ENCODE results near the gene ACSS2.

ACSS2 gene

GRCh38 chr20:34883809-34884208 lies 7.4 kb downstream of the ACSS2 start:
- no peak for DNase-seq (ENCODE audit: low read depth)
- H3K4me3 ChIP-seq (ENCODE audit: low read depth, low read length): no peak overlapping the region
- TF ChIP-seq CTCF (conservative IDR thresholded peaks at IDR 0.05; ENCODE audit: low read depth, low read length): no peak

GRCh38 chr20:34884260-34884659 lies 7.8 kb downstream of the ACSS2 start:
- no peak for DNase-seq (ENCODE audit: low read depth)
- no peak overlapping the region for H3K4me3 ChIP-seq (ENCODE audit: low read depth, low read length)
- no peak for TF ChIP-seq CTCF (conservative IDR thresholded peaks at IDR 0.05; ENCODE audit: low read depth, low read length)

- no peak for DNase-seq (ENCODE audit: low read depth)
- TF ChIP-seq CTCF (conservative IDR thresholded peaks at IDR 0.05; ENCODE audit: low read depth, low read length): no peak
- H3K4me3 ChIP-seq (ENCODE audit: low read depth, low read length): no peak overlapping the region
These were observed 9.7 kb downstream of the ACSS2 start for GRCh38 chr20:34886122-34886521.

- DNase-seq (ENCODE audit: low read depth): no peak
- no peak for TF ChIP-seq CTCF (conservative IDR thresholded peaks at IDR 0.05; ENCODE audit: low read depth, low read length)
These were observed 10.6 kb downstream of the ACSS2 start for GRCh38 chr20:34887023-34887422.

GRCh38 chr20:34888468-34888867 lies 12.1 kb downstream of the ACSS2 start:
- no peak for TF ChIP-seq CTCF (conservative IDR thresholded peaks at IDR 0.05; ENCODE audit: low read depth, low read length)
- H3K4me3 ChIP-seq (ENCODE audit: low read depth, low read length): no peak overlapping the region
- DNase-seq (ENCODE audit: low read depth): no peak

More at GRCh38 chr20:34887023-34887422, 10.6 kb downstream of the ACSS2 start:
- no peak overlapping the region for H3K4me3 ChIP-seq (ENCODE audit: low read depth, low read length)

GRCh38 chr20:34891166-34892062 lies 15.0 kb downstream of the ACSS2 start:
- TF ChIP-seq CTCF (conservative IDR thresholded peaks at IDR 0.05; ENCODE audit: low read depth, low read length): no peak
- DNase-seq (ENCODE audit: low read depth): peak; percentile 74
- H3K4me3 ChIP-seq (ENCODE audit: low read depth, low read length): no peak overlapping the region

- TF ChIP-seq CTCF (conservative IDR thresholded peaks at IDR 0.05; ENCODE audit: low read depth, low read length): no peak
- DNase-seq (ENCODE audit: low read depth): no peak
- H3K4me3 ChIP-seq (ENCODE audit: low read depth, low read length): no peak overlapping the region
These were observed 16.3 kb downstream of the ACSS2 start for GRCh38 chr20:34892671-34893070.
